ENCODE results near the gene BDH1. TPM values are rescaled to one million over a fixed set of nuclear protein-coding genes. Genes with fewer than 3 reads are reported as not detected.

Gene BDH1
- total RNA-seq, 1 donor from 2014 or later = 14.1 TPM

DNA sequence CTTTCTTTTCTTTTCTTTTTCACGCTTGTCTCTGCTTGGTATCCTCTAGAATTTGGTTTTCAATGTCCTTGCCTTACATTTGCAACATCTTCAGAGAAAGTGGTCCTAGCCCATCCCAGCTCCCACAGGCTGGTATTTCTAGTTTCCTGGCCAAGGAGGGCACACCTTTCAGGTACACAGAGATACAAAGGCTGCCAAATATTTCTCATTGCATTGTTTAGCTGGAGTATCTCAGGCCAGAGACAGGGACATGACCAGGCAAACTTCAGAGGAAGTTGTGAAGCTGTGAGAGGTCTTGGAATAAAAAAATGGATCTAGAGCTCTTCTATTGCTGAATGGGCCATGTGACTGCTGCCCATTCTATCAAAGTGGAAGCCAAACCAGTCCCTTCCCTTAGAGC is 68.9 kb downstream of the BDH1 start:
- H3K36me3 ChIP-seq (ENCODE audit: control insufficient read depth, insufficient read depth, low read length) = no peaks in the 10 kb centered on the region
- TF ChIP-seq, protein P1, sequence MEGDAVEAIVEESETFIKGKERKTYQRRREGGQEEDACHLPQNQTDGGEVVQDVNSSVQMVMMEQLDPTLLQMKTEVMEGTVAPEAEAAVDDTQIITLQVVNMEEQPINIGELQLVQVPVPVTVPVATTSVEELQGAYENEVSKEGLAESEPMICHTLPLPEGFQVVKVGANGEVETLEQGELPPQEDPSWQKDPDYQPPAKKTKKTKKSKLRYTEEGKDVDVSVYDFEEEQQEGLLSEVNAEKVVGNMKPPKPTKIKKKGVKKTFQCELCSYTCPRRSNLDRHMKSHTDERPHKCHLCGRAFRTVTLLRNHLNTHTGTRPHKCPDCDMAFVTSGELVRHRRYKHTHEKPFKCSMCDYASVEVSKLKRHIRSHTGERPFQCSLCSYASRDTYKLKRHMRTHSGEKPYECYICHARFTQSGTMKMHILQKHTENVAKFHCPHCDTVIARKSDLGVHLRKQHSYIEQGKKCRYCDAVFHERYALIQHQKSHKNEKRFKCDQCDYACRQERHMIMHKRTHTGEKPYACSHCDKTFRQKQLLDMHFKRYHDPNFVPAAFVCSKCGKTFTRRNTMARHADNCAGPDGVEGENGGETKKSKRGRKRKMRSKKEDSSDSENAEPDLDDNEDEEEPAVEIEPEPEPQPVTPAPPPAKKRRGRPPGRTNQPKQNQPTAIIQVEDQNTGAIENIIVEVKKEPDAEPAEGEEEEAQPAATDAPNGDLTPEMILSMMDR (IDR thresholded peaks at IDR 0.05; ENCODE audit: insufficient read depth, low read length, poor library complexity, severe bottlenecking) = no peak
- no peak overlapping the region for H3K4me3 ChIP-seq (ENCODE audit: low read depth, low read length)
- H3K27me3 ChIP-seq (ENCODE audit: control insufficient read depth, insufficient read depth, low read length) = no peaks in the 10 kb centered on the region
- no peak for DNase-seq (ENCODE audit: low read depth)

DNA sequence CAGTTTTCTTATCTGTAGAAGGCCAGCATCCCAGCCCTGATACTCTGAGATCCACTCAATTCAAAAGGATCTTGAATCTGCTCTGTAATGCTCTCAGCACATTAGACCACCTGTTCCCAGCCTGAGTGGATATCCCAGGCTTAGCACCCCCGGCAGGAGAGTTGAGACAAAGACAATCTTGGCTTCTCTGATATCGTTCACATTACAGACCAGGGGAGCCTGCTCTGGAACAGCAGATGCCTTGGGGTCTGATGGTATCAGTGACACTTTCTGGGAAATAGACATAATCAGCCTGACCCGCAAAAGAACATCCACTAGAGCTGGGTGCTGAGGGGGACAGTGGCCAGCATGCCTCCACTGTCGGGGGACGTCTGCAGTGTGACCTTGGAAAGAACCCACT is 70.6 kb downstream of the BDH1 start:
- H3K27me3 ChIP-seq (ENCODE audit: control insufficient read depth, insufficient read depth, low read length) = no peaks in the 10 kb centered on the region
- H3K36me3 ChIP-seq (ENCODE audit: control insufficient read depth, insufficient read depth, low read length) = no peaks in the 10 kb centered on the region
- no peak overlapping the region for H3K4me3 ChIP-seq (ENCODE audit: low read depth, low read length)
- TF ChIP-seq, protein P1 (IDR thresholded peaks at IDR 0.05; ENCODE audit: insufficient read depth, low read length, poor library complexity, severe bottlenecking) = no peak
- DNase-seq (ENCODE audit: low read depth) = no peak

DNA sequence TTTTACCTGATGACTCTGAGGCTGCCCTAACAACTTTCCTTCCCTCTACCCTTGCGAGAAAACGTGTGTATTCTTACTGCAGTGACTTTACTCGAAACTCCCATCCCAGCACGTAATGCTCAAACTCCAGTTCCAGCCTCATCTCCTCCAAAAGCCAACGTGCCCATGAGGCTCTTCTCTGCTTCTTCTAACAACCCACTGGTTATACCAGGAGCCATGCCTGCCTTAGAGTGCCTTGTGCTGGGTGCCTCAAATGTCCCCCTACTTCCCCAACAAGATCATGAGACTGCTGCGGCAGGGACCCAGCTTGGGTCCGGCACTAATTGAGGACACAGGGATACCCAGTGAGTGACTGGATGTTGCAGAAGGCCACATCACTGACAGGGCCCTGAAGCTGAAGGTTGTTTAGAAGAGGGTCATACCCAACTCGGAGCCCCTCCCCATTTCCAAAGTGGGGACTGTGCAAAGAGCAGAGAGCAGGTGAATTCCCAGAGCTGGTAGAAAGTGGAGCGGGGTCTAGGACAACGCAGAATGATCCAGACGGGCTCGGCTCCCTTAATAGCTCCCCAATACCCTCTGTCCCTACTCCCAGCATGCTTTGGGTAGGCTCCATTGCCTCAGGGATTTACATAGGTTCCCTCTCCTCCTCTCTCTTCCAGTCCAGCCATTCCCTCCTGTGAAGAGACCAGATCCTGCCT is 71.4 kb downstream of the BDH1 start:
- no peak for DNase-seq (ENCODE audit: low read depth)
- H3K4me3 ChIP-seq (ENCODE audit: low read depth, low read length) = no peak overlapping the region
- TF ChIP-seq, protein P1 (IDR thresholded peaks at IDR 0.05; ENCODE audit: insufficient read depth, low read length, poor library complexity, severe bottlenecking) = no peak
- H3K27me3 ChIP-seq (ENCODE audit: control insufficient read depth, insufficient read depth, low read length) = no peaks in the 10 kb centered on the region
- no peaks in the 10 kb centered on the region for H3K36me3 ChIP-seq (ENCODE audit: control insufficient read depth, insufficient read depth, low read length)

DNA sequence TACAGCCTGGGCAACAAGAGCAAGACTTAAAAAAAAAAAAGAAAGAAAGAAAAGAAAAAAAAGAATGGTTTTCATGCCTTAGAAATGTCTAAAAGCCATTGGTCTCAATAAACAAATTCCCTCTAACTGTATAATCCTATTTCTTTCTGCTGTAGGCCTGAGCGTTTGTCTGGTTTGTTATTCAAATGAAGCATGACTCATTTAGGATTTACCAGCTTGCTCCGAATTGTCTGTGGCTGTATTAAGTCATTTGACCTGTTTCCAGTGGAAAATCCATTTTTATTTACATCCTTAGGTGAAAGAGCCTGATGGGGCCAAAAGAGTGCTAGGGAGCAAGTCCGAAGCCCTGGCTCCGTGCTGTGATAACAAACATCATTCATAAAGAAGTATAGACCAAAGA is 73.8 kb downstream of the BDH1 start:
- H3K36me3 ChIP-seq (ENCODE audit: control insufficient read depth, insufficient read depth, low read length) = no peaks in the 10 kb centered on the region
- DNase-seq (ENCODE audit: low read depth) = no peak
- H3K27me3 ChIP-seq (ENCODE audit: control insufficient read depth, insufficient read depth, low read length) = no peaks in the 10 kb centered on the region
- TF ChIP-seq, protein P1 (IDR thresholded peaks at IDR 0.05; ENCODE audit: insufficient read depth, low read length, poor library complexity, severe bottlenecking) = no peak
- H3K4me3 ChIP-seq (ENCODE audit: low read depth, low read length) = no peak overlapping the region

DNA sequence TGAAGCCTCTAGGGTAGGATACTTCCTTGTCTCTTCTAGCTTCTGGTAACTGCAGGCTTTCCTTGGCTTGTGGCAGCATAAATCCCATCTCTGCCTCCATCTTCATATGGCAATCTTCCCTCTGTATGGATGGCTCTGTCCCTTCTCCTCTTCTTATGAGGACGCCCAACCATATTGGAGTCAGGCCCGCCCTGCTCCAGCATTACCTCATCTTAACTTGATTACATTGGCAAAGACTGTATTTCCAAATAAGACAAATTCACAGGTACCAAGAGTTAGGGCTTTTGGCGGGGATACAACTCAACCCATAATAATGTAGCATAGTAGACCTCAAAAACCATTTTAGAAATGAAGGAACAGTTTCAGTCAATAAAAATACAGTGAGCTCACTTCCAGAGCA is 75.4 kb downstream of the BDH1 start:
- DNase-seq (ENCODE audit: low read depth) = no peak
- Histone ChIP-seq H3K27me3 (ENCODE audit: control insufficient read depth, insufficient read depth, low read length) (no peaks in the 10 kb centered on the region), H3K36me3 (ENCODE audit: control insufficient read depth, insufficient read depth, low read length) (no peaks in the 10 kb centered on the region), H3K4me3 (ENCODE audit: low read depth, low read length) (no peak overlapping the region)
- TF ChIP-seq, protein P1 (IDR thresholded peaks at IDR 0.05; ENCODE audit: insufficient read depth, low read length, poor library complexity, severe bottlenecking) = no peak

Measured in kidney epithelial cell (primary cell).